H1 (cell line): ENCODE data around the gene LRRC61.

Source experiments
- BRCA1 ChIP-seq: IDR thresholded peaks from 2 replicates; pipeline ENCODE4 v1.6.1; 2012; ENCODE audit warnings: low read depth, low read length, improper control_type of control experiment
- HDAC6 ChIP-seq: IDR thresholded peaks from one replicate; pipeline ENCODE4 v1.7.1; 2012; ENCODE audit warnings: low read depth, mild to moderate bottlenecking, inconsistent platforms, low read length, moderate library complexity
- JUND ChIP-seq: IDR thresholded peaks from 2 replicates; pipeline ENCODE4 v1.6.1; 2011; ENCODE audit warnings: mild to moderate bottlenecking, improper control_type of control experiment, low read length
- POLR2A ChIP-seq, 2 experiments: IDR thresholded peaks; 1 replicate in 1 of 2; 2 replicates in 1 of 2; pipeline ENCODE4 v1.6.1; 2011; ENCODE audit warnings: low read depth in 2 of 2, low read length in 2 of 2, mild to moderate bottlenecking in 2 of 2; ENCODE audit errors: control extremely low read depth in 1 of 2
- POU5F1 ChIP-seq: IDR thresholded peaks from 2 replicates; pipeline ENCODE4 v1.6.1; 2011; ENCODE audit warnings: low read depth, mild to moderate bottlenecking, low read length, moderate library complexity
- TF ChIP-seq, protein P1 (sequence below), 3 experiments: IDR thresholded peaks; 1 replicate in 2 of 3; 2 replicates in 1 of 3; pipeline versions ENCODE4 v1.5.1 to v1.6.1; 2011; ENCODE audit warnings: low read length in 3 of 3, mild to moderate bottlenecking in 3 of 3, inconsistent platforms in 2 of 3, low read depth in 1 of 3, moderate library complexity in 1 of 3; ENCODE audit not compliant: insufficient read depth in 1 of 3; ENCODE audit errors: control extremely low read depth in 1 of 3
- TF ChIP-seq, protein P2 (sequence below): fragments of 300-600 bp; sonication (generic); IDR thresholded peaks from 2 replicates; pipeline ENCODE4 v1.7.1; 2012; ENCODE audit warnings: low read length, moderate library complexity, mild to moderate bottlenecking, inconsistent platforms; ENCODE audit not compliant: insufficient replicate concordance

DNA sequence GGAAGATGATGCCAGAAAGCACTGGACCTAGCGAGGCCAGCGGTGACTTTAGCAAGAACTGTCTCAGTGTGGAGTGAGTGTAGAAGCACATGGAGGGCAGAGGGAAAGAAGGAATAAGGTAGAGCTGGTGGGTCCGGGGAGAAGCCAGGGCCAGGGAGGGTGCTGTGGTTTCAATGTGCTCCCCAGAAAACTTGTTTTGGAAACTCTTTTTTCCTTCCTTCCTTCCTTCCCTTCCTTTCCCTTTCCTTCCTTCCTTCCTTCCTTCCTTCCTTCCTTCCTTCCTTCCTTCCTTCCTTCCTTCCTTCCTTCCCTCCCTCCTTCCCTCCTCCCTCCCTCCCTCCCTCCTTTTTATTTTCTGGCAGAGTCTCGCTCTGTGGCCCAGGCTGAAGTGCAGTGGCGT lies 23.8 kb downstream of the LRRC61 start:
- TF ChIP-seq JUND, result no peak
- TF ChIP-seq, protein P1, sequence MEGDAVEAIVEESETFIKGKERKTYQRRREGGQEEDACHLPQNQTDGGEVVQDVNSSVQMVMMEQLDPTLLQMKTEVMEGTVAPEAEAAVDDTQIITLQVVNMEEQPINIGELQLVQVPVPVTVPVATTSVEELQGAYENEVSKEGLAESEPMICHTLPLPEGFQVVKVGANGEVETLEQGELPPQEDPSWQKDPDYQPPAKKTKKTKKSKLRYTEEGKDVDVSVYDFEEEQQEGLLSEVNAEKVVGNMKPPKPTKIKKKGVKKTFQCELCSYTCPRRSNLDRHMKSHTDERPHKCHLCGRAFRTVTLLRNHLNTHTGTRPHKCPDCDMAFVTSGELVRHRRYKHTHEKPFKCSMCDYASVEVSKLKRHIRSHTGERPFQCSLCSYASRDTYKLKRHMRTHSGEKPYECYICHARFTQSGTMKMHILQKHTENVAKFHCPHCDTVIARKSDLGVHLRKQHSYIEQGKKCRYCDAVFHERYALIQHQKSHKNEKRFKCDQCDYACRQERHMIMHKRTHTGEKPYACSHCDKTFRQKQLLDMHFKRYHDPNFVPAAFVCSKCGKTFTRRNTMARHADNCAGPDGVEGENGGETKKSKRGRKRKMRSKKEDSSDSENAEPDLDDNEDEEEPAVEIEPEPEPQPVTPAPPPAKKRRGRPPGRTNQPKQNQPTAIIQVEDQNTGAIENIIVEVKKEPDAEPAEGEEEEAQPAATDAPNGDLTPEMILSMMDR (IDR thresholded peaks at IDR 0.05; ENCODE audit: control extremely low read depth in 1 of 3, insufficient read depth in 1 of 3, low read depth in 1 of 3, low read length in 3 of 3), result no peak
- TF ChIP-seq, protein P2, sequence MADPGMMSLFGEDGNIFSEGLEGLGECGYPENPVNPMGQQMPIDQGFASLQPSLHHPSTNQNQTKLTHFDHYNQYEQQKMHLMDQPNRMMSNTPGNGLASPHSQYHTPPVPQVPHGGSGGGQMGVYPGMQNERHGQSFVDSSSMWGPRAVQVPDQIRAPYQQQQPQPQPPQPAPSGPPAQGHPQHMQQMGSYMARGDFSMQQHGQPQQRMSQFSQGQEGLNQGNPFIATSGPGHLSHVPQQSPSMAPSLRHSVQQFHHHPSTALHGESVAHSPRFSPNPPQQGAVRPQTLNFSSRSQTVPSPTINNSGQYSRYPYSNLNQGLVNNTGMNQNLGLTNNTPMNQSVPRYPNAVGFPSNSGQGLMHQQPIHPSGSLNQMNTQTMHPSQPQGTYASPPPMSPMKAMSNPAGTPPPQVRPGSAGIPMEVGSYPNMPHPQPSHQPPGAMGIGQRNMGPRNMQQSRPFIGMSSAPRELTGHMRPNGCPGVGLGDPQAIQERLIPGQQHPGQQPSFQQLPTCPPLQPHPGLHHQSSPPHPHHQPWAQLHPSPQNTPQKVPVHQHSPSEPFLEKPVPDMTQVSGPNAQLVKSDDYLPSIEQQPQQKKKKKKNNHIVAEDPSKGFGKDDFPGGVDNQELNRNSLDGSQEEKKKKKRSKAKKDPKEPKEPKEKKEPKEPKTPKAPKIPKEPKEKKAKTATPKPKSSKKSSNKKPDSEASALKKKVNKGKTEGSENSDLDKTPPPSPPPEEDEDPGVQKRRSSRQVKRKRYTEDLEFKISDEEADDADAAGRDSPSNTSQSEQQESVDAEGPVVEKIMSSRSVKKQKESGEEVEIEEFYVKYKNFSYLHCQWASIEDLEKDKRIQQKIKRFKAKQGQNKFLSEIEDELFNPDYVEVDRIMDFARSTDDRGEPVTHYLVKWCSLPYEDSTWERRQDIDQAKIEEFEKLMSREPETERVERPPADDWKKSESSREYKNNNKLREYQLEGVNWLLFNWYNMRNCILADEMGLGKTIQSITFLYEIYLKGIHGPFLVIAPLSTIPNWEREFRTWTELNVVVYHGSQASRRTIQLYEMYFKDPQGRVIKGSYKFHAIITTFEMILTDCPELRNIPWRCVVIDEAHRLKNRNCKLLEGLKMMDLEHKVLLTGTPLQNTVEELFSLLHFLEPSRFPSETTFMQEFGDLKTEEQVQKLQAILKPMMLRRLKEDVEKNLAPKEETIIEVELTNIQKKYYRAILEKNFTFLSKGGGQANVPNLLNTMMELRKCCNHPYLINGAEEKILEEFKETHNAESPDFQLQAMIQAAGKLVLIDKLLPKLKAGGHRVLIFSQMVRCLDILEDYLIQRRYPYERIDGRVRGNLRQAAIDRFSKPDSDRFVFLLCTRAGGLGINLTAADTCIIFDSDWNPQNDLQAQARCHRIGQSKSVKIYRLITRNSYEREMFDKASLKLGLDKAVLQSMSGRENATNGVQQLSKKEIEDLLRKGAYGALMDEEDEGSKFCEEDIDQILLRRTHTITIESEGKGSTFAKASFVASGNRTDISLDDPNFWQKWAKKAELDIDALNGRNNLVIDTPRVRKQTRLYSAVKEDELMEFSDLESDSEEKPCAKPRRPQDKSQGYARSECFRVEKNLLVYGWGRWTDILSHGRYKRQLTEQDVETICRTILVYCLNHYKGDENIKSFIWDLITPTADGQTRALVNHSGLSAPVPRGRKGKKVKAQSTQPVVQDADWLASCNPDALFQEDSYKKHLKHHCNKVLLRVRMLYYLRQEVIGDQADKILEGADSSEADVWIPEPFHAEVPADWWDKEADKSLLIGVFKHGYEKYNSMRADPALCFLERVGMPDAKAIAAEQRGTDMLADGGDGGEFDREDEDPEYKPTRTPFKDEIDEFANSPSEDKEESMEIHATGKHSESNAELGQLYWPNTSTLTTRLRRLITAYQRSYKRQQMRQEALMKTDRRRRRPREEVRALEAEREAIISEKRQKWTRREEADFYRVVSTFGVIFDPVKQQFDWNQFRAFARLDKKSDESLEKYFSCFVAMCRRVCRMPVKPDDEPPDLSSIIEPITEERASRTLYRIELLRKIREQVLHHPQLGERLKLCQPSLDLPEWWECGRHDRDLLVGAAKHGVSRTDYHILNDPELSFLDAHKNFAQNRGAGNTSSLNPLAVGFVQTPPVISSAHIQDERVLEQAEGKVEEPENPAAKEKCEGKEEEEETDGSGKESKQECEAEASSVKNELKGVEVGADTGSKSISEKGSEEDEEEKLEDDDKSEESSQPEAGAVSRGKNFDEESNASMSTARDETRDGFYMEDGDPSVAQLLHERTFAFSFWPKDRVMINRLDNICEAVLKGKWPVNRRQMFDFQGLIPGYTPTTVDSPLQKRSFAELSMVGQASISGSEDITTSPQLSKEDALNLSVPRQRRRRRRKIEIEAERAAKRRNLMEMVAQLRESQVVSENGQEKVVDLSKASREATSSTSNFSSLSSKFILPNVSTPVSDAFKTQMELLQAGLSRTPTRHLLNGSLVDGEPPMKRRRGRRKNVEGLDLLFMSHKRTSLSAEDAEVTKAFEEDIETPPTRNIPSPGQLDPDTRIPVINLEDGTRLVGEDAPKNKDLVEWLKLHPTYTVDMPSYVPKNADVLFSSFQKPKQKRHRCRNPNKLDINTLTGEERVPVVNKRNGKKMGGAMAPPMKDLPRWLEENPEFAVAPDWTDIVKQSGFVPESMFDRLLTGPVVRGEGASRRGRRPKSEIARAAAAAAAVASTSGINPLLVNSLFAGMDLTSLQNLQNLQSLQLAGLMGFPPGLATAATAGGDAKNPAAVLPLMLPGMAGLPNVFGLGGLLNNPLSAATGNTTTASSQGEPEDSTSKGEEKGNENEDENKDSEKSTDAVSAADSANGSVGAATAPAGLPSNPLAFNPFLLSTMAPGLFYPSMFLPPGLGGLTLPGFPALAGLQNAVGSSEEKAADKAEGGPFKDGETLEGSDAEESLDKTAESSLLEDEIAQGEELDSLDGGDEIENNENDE, result no peak
- TF ChIP-seq HDAC6, result no peak
- TF ChIP-seq BRCA1, result no peak
- TF ChIP-seq POLR2A (IDR thresholded peaks at IDR 0.05; ENCODE audit: control extremely low read depth in 1 of 2, low read depth in 2 of 2, low read length in 2 of 2), result no peak
- no peak for TF ChIP-seq POU5F1
